RPMI8226 (cell line): Measurements from ENCODE around the gene TBC1D30.

ENCODE experiments used
- DNase-seq: peaks from one replicate; pipeline ENCODE4 v3.0.0-alpha.2; 2015

The TBC1D30 gene

DNA sequence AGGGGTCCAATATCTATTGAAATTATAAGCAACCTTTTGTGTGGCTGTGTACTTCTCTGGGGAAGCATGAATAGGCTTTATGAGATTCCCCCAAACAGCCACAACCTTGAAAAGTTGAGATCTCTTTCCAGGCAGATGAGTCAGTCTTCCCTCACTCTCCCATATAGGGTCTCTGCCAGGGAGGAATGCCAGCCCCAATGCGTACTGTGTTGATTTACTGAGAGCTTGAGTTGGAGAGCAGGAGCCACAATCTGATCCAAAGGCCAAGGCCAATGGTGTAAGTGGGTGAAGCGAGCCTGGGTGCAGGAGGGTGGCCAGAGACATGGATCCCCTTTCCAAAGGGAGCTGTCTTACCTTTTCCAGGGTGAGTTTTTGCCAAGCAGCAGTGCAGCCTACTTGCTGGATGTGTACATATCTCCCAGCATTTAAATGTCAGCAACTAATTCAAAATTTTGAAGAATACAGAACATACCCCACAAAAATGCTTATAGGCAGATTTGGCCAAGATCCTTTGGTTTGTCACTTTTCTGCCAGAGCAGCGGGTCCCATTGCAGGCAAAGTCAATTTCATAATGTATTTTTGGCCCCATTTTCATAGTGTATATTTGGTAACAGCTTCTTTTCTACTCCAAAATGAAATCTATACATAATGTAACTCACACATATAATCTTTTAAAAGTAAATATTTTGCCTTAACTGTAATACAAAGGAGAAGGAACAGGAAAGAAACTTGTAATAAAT, 88.2 kb downstream of the TBC1D30 start:
- no peak for DNase-seq

- no peak for DNase-seq
Observed at GRCh38 chr12:64915242-64915641, 90.8 kb downstream of the TBC1D30 start.

GRCh38 chr12:64916411-64917261, 92.2 kb downstream of the TBC1D30 start:
- no peak for DNase-seq

GRCh38 chr12:64918344-64918743, 93.9 kb downstream of the TBC1D30 start:
- no peak for DNase-seq

GRCh38 chr12:64918801-64919200, 94.4 kb downstream of the TBC1D30 start:
- no peak for DNase-seq

DNA sequence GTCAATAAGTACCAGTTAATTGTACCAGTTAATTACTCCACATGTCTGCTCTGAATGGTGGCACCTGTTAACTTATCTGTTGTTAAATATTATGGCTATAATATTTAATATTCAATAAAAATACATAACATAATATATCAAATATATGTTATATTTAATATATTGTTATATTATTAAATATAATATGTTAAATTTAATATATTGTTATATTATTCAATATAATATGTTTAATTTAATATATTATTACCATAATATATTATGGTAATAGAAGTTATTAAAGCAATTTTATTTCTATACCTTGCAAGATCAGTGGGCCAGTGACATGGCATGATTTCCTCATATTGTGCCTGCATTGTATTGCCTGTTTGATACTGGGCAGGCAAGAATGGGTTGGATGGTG, 98.4 kb downstream of the TBC1D30 start:
- DNase-seq: no peak

- no peak for DNase-seq
Observed at GRCh38 chr12:64923536-64923935, 99.1 kb downstream of the TBC1D30 start.
